ENCODE data around the gene NCS1.

NCS1 gene

DNA sequence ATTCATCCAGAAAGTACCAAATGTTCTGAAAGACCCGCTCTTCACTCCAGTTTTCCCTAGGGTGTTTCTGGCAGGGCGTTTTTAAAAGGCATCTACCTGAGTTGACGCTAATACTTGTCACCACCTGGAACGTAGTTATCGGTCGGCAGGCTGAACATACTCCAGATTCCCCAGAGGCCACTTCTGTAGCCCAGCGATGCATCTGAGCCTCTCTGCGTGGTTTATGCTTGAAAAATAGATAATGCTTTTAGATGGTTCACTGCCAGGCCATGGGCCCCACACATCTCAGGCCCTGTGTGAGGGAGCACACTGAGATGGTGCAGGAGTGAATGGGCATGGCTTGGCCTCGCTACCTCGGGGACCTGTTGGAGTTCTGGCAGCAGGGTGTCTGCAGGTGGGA lies 33.0 kb upstream of the NCS1 start:
- 0 out of 2 replicates have a peak, but pooled peaks cover 2% of the 10 kb centered on the region for H3K27me3 ChIP-seq (ENCODE audit: low read depth)
- H3K4me3 ChIP-seq, result no peak overlapping the region
- H3K4me1 ChIP-seq, result no peaks in the 10 kb centered on the region
- no peaks in the 10 kb centered on the region for H3K9me3 ChIP-seq
- H3K36me3 ChIP-seq (replicated peaks), result 0 out of 2 replicates have a peak, but pooled peaks cover 8% of the 10 kb centered on the region
- in situ Hi-C loops (cut with MboI; ENCODE audit: low sequenced_read_pairs), result no loop called here
- DNase-seq (ENCODE audit: low spot score in 2 of 2), result no peak

DNA sequence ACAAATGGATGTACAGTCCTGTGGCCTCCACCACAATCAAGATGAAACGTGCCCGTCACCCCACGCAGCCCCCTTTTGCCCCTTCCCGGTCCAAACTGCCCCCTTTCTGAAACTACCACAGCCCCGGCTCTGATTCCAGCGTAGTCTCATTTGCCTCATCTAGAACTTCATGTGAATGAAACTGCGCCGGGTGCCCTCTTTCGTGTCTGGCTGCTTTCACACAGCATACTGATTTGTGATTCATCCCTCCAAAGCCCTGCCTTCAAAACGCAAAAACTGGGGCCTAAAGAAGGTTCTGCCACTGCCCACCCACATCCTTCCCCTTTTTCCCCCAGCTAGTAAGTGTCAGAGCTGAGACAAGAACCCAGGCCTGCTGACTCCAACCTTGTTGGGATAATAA lies 31.5 kb upstream of the NCS1 start:
- H3K36me3 ChIP-seq (replicated peaks), result 0 out of 2 replicates have a peak, but pooled peaks cover 3% of the 10 kb centered on the region
- no peak for DNase-seq (ENCODE audit: low spot score in 2 of 2)
- no peak overlapping the region for H3K4me3 ChIP-seq
- H3K27me3 ChIP-seq (ENCODE audit: low read depth), result 0 out of 2 replicates have a peak, but pooled peaks cover 7% of the 10 kb centered on the region
- no peaks in the 10 kb centered on the region for H3K9me3 ChIP-seq
- in situ Hi-C loops (cut with MboI; ENCODE audit: low sequenced_read_pairs), result no loop called here
- no peaks in the 10 kb centered on the region for H3K4me1 ChIP-seq

DNA sequence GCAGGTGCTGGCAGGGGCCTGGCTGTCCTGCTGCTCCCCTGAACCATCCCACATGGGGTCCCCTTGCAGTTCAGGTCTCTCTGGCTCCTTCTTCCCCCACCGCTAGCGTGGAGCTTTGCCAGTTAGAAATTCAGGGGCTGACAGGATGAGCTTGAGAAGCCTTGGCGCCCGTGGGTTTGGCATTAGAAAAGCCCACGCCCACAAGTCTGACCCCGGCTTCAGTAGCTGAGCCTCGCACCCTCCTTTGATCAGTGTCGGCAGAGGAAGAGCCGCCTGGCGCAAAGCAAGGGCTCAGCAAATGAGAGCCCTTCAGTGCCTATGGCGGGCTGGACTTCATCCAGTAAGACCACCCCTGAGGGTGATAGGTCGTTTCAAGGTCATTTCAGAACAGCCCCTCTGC lies 30.1 kb upstream of the NCS1 start:
- no peaks in the 10 kb centered on the region for H3K9me3 ChIP-seq
- no peaks in the 10 kb centered on the region for H3K36me3 ChIP-seq (replicated peaks)
- H3K4me1 ChIP-seq, result no peaks in the 10 kb centered on the region
- H3K27me3 ChIP-seq (ENCODE audit: low read depth), result 0 out of 2 replicates have a peak, but pooled peaks cover 7% of the 10 kb centered on the region
- no peak overlapping the region for H3K4me3 ChIP-seq
- no peak for DNase-seq (ENCODE audit: low spot score in 2 of 2)
- in situ Hi-C loops (cut with MboI; ENCODE audit: low sequenced_read_pairs), result no loop called here

DNA sequence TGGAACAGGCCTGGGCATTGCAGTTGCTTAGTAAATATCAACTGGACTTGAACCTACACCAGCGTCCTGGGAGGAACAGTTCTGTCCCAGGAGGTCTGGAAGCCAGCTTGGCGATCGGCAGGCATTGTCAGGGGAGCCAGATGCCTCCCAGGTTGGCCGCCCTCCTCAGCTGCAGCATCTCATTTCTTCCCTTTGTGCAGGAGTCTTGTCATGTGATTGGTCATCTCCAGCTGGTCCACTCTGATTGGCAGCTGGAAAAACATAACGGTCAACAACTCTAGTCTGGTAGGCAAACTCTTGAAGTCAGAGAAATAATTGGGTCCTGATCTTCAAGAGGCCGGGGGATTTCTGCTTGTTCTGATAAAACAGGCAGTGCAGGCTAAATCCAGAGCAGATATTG lies 29.6 kb upstream of the NCS1 start:
- in situ Hi-C loops (cut with MboI; ENCODE audit: low sequenced_read_pairs), result no loop called here
- H3K36me3 ChIP-seq (replicated peaks), result no peaks in the 10 kb centered on the region
- DNase-seq (ENCODE audit: low spot score in 2 of 2), result no peak
- H3K9me3 ChIP-seq, result no peaks in the 10 kb centered on the region
- H3K4me1 ChIP-seq, result no peaks in the 10 kb centered on the region
- 0 out of 2 replicates have a peak, but pooled peaks cover 7% of the 10 kb centered on the region for H3K27me3 ChIP-seq (ENCODE audit: low read depth)
- H3K4me3 ChIP-seq, result no peak overlapping the region

DNA sequence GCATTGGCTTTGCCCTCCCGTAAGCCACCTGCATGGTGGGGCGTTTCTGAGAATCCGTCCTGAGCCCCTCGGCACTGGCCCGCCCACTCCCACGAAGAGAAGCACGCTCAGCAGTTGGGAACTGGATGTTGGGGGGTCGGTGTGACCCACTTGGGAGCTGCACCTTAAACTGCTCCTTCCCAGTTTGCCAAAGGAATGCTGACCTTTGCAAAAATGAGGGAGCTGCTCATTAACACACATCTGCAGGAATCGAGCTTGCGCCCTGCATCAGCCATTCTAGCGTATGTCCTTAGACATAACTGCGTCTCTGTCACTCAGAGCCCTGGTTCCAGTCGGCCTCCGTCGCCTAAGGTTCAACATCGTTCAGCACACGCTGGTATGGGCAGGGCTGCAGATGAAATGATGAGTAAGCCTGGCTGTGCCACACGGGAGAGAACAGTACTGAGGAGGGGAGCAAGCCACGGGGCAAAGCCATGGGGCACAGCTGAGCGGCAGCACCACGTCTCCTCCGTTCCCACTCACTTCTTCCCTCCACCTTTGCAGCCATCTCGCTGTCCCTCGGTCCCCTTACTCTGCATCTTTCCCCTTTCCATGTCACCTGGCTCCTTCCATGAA lies 28.8 kb upstream of the NCS1 start:
- DNase-seq (ENCODE audit: low spot score in 2 of 2), result no peak
- H3K4me3 ChIP-seq, result no peak overlapping the region
- in situ Hi-C loops (cut with MboI; ENCODE audit: low sequenced_read_pairs), result no loop called here

DNA sequence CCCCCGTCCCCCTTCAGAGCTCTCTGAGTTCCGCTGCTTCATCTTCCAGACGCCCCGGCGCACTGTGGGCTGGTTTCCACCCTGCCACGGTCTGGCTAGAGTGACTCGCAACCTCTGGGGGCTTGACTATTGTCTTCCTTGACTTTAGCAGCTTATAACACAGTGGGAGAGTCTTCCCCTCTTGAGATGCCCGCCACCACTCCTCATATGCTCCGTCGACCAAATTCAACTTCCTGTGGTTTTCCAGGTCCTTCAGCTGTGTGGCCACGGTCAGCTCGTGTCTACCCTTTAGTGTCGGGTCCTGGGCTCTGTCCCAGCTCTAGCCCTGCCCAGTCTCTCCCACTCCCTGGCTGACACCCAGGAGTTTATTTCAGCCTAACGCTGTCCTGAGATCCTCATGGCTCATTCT lies 28.2 kb upstream of the NCS1 start:
- Histone ChIP-seq H3K4me1 (no peaks in the 10 kb centered on the region), H3K27me3 (ENCODE audit: low read depth) (0 out of 2 replicates have a peak, but pooled peaks cover 7% of the 10 kb centered on the region), H3K4me3 (no peak overlapping the region), H3K9me3 (no peaks in the 10 kb centered on the region), H3K36me3 (replicated peaks) (no peaks in the 10 kb centered on the region)
- no peak for DNase-seq (ENCODE audit: low spot score in 2 of 2)
- in situ Hi-C loops (cut with MboI; ENCODE audit: low sequenced_read_pairs), result no loop called here

More for the DNA sequence above, 28.8 kb upstream of the NCS1 start:
- no peaks in the 10 kb centered on the region for H3K9me3 ChIP-seq
- 0 out of 2 replicates have a peak, but pooled peaks cover 7% of the 10 kb centered on the region for H3K27me3 ChIP-seq (ENCODE audit: low read depth)
- H3K4me1 ChIP-seq, result no peaks in the 10 kb centered on the region
- H3K36me3 ChIP-seq (replicated peaks), result no peaks in the 10 kb centered on the region

DNA sequence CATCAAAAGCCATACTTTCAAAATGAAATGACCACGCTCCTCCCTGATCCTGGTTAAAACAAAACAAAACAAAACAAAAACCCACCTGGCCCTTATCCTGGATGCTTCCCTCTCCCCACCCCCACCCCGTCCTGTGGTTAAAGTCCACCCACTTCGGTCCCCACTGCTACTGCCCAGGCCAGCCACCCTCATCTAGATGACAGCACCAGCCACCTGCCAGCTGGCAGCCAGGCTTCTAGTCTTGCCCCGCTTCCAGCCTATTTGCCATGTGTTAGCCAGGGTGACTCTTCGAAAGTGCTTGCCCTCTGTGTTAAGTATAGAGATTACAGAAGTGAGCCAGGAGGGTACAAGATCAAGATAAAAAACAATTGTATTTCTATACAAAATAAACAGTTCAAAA lies 27.5 kb upstream of the NCS1 start:
- no peaks in the 10 kb centered on the region for H3K4me1 ChIP-seq
- H3K27me3 ChIP-seq (ENCODE audit: low read depth), result 0 out of 2 replicates have a peak, but pooled peaks cover 7% of the 10 kb centered on the region
- DNase-seq (ENCODE audit: low spot score in 2 of 2), result no peak
- no peaks in the 10 kb centered on the region for H3K9me3 ChIP-seq
- H3K36me3 ChIP-seq (replicated peaks), result no peaks in the 10 kb centered on the region
- H3K4me3 ChIP-seq, result no peak overlapping the region
- in situ Hi-C loops (cut with MboI; ENCODE audit: low sequenced_read_pairs), result no loop called here

DNA sequence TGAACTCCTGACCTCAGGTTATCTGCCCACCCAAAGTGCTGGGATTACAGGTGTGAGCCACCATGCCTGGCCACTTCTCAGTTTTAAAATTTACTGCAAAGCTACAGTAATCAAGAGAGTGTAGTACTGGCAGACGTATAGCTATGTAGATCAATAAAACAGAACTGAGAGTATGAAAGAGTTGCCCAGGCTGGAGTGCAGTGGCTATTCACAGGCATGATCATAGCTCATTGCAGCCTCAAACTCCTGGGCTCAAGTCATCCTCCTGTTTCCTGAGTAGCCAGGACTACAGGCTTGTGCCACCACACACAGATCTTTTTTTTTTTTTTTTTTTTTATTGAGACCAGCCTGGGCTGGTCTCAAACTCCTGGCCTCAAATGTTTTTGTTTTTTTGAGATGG lies 26.5 kb upstream of the NCS1 start:
- 0 out of 2 replicates have a peak, but pooled peaks cover 7% of the 10 kb centered on the region for H3K27me3 ChIP-seq (ENCODE audit: low read depth)
- no peaks in the 10 kb centered on the region for H3K36me3 ChIP-seq (replicated peaks)
- H3K9me3 ChIP-seq, result no peaks in the 10 kb centered on the region
- no peaks in the 10 kb centered on the region for H3K4me1 ChIP-seq
- H3K4me3 ChIP-seq, result no peak overlapping the region
- no peak for DNase-seq (ENCODE audit: low spot score in 2 of 2)
- in situ Hi-C loops (cut with MboI; ENCODE audit: low sequenced_read_pairs), result no loop called here

DNA sequence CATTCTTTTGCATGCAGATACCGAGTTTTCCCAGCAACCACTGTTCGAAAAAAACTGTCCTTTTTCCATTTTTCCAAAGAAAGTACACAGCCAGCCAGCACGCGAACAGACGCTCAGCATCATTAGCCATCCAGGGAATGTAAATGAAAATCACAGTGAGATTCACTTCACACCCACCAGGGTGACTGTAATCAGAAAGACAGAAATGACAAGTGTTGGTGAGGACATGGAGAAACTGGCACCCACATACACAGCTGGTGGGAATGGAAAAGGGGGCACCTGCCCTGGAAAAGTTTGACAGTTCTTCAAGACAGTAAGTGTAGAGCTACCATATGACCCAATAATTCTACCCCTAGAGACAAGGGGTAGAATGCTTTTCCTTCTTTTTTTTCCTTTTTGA lies 25.0 kb upstream of the NCS1 start:
- 0 out of 2 replicates have a peak, but pooled peaks cover 7% of the 10 kb centered on the region for H3K27me3 ChIP-seq (ENCODE audit: low read depth)
- no peak for DNase-seq (ENCODE audit: low spot score in 2 of 2)

DNA sequence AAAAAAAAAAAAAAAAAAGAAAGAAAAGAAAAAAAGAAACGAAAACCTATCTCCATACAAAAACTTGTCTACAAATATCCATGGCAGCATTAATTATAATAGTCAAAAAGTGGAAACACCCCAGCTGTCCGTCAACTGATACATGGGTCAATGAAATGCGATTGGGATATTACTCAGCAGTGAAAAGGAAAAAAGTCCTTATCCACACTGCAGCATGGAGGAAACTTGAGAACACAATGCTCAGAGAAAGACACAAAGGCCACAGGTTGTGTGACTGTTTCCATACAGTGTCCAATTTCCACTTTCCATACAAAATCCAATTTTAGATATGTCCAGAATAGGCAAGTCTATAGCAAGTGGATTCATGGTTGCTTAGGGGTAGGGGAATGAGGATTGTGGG lies 24.3 kb upstream of the NCS1 start:
- Histone ChIP-seq H3K9me3 (no peaks in the 10 kb centered on the region), H3K4me3 (no peak overlapping the region), H3K4me1 (no peaks in the 10 kb centered on the region), H3K36me3 (replicated peaks) (no peaks in the 10 kb centered on the region), H3K27me3 (ENCODE audit: low read depth) (0 out of 2 replicates have a peak, but pooled peaks cover 7% of the 10 kb centered on the region)
- DNase-seq (ENCODE audit: low spot score in 2 of 2), result no peak
- in situ Hi-C loops (cut with MboI; ENCODE audit: low sequenced_read_pairs), result no loop called here

More for the DNA sequence above, 25.0 kb upstream of the NCS1 start:
- in situ Hi-C loops (cut with MboI; ENCODE audit: low sequenced_read_pairs), result no loop called here
- Histone ChIP-seq H3K9me3 (no peaks in the 10 kb centered on the region), H3K36me3 (replicated peaks) (no peaks in the 10 kb centered on the region), H3K4me3 (no peak overlapping the region), H3K4me1 (no peaks in the 10 kb centered on the region)

DNA sequence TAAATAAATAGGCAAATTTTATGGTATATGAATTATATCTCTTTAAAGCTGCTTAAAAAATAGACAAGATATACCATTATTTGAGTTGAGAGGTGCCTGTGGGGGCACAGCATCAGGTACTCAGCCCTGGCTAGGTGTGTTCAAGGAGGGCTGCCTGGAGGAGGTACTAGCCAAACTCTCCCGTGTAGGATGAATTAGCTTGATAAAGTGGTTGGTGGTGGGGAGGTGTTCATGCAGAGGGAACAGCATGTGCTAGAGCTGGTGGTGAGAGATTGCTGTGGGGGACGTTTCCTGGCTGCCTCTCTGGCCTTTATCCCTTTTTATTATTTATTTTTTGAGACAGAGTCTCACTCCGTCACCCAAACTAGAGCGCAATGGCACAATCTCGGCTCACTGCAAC lies 23.2 kb upstream of the NCS1 start:
- Histone ChIP-seq H3K4me3 (no peak overlapping the region), H3K4me1 (peaks cover 4% of the 10 kb centered on the region), H3K9me3 (no peaks in the 10 kb centered on the region), H3K36me3 (replicated peaks) (no peaks in the 10 kb centered on the region), H3K27me3 (ENCODE audit: low read depth) (0 out of 2 replicates have a peak, but pooled peaks cover 4% of the 10 kb centered on the region)
- DNase-seq (ENCODE audit: low spot score in 2 of 2), result no peak
- in situ Hi-C loops (cut with MboI; ENCODE audit: low sequenced_read_pairs), result no loop called here

DNA sequence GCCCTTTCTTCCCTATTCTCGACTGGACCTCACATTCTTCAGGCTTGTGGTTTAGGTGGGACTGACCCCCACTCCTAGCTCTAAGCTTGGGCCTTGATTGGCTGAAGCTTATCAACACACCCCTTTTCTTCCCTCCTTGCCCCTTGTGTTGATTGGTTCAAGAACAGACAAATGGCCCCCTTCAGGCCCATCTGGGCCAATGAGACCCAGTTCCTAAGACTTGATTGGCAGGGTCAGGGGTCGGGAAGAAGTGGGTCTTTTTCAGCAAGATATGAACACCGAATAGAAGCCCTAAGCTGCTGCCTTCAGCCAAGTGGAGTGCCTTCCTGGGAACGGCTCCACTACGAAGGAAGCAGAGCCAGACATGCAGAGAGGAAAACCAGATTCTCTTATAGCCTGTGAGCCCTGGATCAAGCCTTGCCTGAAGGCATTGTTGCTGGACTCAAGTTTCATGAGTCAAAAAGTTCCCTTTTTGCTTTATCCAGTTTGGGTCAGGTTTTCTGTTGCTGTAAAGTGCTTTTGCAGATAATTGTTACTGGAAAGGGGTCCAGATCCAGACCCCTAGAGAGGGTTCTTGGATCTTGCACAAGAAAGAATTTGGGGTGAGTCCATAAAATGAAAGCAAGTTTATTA lies 22.4 kb upstream of the NCS1 start:
- H3K4me1 ChIP-seq, result peaks cover 4% of the 10 kb centered on the region
- 0 out of 2 replicates have a peak, but pooled peaks cover 4% of the 10 kb centered on the region for H3K27me3 ChIP-seq (ENCODE audit: low read depth)
- no peaks in the 10 kb centered on the region for H3K36me3 ChIP-seq (replicated peaks)
- H3K4me3 ChIP-seq, result no peak overlapping the region
- DNase-seq (ENCODE audit: low spot score in 2 of 2), result no peak
- no peaks in the 10 kb centered on the region for H3K9me3 ChIP-seq
- in situ Hi-C loops (cut with MboI; ENCODE audit: low sequenced_read_pairs), result no loop called here

DNA sequence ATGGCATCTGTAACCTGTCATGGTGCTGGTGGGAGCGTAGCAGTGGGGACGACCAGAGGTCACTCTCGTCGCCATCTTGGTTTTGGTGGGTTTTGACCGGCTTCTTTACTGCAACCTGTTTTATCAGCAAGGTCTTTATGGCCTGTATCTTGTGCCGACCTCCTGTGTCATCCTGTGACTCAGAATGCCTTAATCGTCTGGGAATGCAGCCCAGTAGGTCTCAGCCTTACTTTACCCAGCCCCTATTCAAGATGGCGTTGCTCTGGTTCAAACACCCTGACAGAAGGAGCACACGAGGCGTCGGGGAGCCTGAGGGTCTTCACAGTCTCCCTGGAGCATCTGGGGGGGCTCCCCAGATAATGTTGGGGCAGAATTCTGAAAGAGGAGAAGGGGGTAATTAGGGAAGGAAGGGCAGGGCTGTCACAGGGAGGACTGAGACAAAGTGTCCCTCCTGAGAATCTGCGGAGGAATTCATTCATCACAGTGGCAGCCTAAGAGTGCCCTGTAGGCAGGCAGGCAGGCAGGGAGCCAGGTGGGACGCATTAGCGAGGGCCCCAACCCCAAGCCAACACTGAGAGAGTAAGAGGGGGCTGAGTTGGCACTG lies 21.3 kb upstream of the NCS1 start:
- no peaks in the 10 kb centered on the region for H3K36me3 ChIP-seq (replicated peaks)
- no peak for DNase-seq (ENCODE audit: low spot score in 2 of 2)
- H3K4me3 ChIP-seq, result no peak overlapping the region
- H3K27me3 ChIP-seq (ENCODE audit: low read depth), result no peaks in the 10 kb centered on the region
- in situ Hi-C loops (cut with MboI; ENCODE audit: low sequenced_read_pairs), result no loop called here
- no peaks in the 10 kb centered on the region for H3K9me3 ChIP-seq
- peaks cover 4% of the 10 kb centered on the region for H3K4me1 ChIP-seq

DNA sequence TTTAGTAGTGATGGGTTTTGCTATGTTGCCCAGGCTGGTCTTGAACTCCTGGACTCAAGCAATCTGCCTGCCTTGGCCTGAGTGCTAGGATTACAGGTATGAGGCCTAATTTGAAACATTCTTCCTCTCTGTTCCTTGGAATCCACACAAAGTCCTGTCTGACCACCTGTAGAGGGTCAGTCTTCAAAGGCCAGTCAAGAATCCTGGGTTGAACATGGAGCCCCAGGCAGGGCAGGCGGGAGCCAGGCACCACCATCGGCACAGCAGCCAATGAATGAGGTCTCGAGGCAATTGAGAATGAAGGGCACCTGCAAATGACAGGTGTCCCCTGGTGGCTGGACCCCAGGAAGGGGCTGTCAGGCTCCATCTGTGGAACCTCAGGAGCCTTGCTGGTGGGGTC lies 17.4 kb upstream of the NCS1 start:
- Histone ChIP-seq H3K36me3 (replicated peaks) (no peaks in the 10 kb centered on the region), H3K4me1 (peaks cover 4% of the 10 kb centered on the region), H3K9me3 (no peaks in the 10 kb centered on the region), H3K4me3 (no peak overlapping the region), H3K27me3 (ENCODE audit: low read depth) (no peaks in the 10 kb centered on the region)
- in situ Hi-C loops (cut with MboI; ENCODE audit: low sequenced_read_pairs), result no loop called here
- no peak for DNase-seq (ENCODE audit: low spot score in 2 of 2)

Measured in HAP-1 (cell line).